Measurements from ENCODE around the gene MTA3. TPM values are rescaled to one million over a fixed set of nuclear protein-coding genes. Genes with fewer than 3 reads are reported as not detected.
"Not testable (repeated sequence)": the region's sequence is repeated elsewhere in the genome, so short reads cannot be mapped to it uniquely, and the experiment has no call there.

The MTA3 gene
- polyA plus RNA-seq, 1 donor from 2014 or later = 11.2 TPM

DNA sequence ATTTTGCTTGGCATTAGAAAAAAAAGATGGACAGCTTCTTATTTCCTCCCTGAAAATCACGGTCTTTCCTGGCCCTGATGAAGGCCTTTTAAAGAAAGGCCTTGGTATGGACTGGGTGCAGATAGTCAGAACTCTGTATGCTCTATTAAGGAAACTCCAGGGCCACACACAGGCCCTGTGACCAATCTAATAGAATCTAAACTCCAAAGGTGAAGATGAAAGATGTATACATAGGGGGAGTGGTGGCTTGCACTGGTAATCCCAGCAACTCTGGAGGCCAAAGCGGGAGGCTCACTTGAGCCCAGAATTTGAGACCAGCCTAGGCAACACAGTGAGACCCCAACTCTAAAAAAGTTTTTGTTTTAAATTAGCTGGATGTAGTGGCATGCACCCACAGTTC, 158.2 kb downstream of the MTA3 start:
- no peaks in the 10 kb centered on the region for H3K79me2 ChIP-seq (replicated peaks; ENCODE audit: insufficient read depth, low read length)
- H3K27ac ChIP-seq (ENCODE audit: low read length) = no peak overlapping the region
- no peaks in the 10 kb centered on the region for H3F3A ChIP-seq (ENCODE audit: insufficient read depth, low read length, poor library complexity, severe bottlenecking)
- no peak overlapping the region for H3K9ac ChIP-seq (ENCODE audit: low read length)
- no peak overlapping the region for H3K4me3 ChIP-seq (ENCODE audit: low read length)
- no peaks in the 10 kb centered on the region for H3K9me3 ChIP-seq (ENCODE audit: low read length)
- H3K4me2 ChIP-seq (ENCODE audit: low read length) = no peak overlapping the region
- TF ChIP-seq, protein P1, sequence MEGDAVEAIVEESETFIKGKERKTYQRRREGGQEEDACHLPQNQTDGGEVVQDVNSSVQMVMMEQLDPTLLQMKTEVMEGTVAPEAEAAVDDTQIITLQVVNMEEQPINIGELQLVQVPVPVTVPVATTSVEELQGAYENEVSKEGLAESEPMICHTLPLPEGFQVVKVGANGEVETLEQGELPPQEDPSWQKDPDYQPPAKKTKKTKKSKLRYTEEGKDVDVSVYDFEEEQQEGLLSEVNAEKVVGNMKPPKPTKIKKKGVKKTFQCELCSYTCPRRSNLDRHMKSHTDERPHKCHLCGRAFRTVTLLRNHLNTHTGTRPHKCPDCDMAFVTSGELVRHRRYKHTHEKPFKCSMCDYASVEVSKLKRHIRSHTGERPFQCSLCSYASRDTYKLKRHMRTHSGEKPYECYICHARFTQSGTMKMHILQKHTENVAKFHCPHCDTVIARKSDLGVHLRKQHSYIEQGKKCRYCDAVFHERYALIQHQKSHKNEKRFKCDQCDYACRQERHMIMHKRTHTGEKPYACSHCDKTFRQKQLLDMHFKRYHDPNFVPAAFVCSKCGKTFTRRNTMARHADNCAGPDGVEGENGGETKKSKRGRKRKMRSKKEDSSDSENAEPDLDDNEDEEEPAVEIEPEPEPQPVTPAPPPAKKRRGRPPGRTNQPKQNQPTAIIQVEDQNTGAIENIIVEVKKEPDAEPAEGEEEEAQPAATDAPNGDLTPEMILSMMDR (IDR thresholded peaks at IDR 0.05; ENCODE audit: poor library complexity, severe bottlenecking) = no peak
- no peak for TF ChIP-seq POLR2AphosphoS5 (IDR thresholded peaks at IDR 0.05)
- TF ChIP-seq EP300 (conservative IDR thresholded peaks at IDR 0.05; ENCODE audit: poor library complexity, severe bottlenecking) = no peak
- TF ChIP-seq EZH2 (IDR thresholded peaks at IDR 0.05; ENCODE audit: borderline replicate concordance, insufficient read depth, low read length, poor library complexity, severe bottlenecking) = no peak
- TF ChIP-seq SMC3 (conservative IDR thresholded peaks at IDR 0.05; ENCODE audit: poor library complexity) = no peak
- no peak for TF ChIP-seq MXI1 (conservative IDR thresholded peaks at IDR 0.05; ENCODE audit: poor library complexity, severe bottlenecking)
- TF ChIP-seq, protein P2, sequence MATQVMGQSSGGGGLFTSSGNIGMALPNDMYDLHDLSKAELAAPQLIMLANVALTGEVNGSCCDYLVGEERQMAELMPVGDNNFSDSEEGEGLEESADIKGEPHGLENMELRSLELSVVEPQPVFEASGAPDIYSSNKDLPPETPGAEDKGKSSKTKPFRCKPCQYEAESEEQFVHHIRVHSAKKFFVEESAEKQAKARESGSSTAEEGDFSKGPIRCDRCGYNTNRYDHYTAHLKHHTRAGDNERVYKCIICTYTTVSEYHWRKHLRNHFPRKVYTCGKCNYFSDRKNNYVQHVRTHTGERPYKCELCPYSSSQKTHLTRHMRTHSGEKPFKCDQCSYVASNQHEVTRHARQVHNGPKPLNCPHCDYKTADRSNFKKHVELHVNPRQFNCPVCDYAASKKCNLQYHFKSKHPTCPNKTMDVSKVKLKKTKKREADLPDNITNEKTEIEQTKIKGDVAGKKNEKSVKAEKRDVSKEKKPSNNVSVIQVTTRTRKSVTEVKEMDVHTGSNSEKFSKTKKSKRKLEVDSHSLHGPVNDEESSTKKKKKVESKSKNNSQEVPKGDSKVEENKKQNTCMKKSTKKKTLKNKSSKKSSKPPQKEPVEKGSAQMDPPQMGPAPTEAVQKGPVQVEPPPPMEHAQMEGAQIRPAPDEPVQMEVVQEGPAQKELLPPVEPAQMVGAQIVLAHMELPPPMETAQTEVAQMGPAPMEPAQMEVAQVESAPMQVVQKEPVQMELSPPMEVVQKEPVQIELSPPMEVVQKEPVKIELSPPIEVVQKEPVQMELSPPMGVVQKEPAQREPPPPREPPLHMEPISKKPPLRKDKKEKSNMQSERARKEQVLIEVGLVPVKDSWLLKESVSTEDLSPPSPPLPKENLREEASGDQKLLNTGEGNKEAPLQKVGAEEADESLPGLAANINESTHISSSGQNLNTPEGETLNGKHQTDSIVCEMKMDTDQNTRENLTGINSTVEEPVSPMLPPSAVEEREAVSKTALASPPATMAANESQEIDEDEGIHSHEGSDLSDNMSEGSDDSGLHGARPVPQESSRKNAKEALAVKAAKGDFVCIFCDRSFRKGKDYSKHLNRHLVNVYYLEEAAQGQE (IDR thresholded peaks at IDR 0.05; ENCODE audit: borderline replicate concordance) = no peak
- TF ChIP-seq RAD21 (conservative IDR thresholded peaks at IDR 0.05) = no peak
- no peaks in the 10 kb centered on the region for H3K27me3 ChIP-seq (ENCODE audit: insufficient read depth, low read depth, low read length)
- no peaks in the 10 kb centered on the region for H3K36me3 ChIP-seq (ENCODE audit: insufficient read depth, low read length)
- H2AFZ ChIP-seq (ENCODE audit: low read depth, low read length) = no peak overlapping the region
- H4K20me1 ChIP-seq (ENCODE audit: insufficient read depth) = no peaks in the 10 kb centered on the region
- no peaks in the 10 kb centered on the region for H3K9me2 ChIP-seq (ENCODE audit: insufficient read depth, low read length)

DNA sequence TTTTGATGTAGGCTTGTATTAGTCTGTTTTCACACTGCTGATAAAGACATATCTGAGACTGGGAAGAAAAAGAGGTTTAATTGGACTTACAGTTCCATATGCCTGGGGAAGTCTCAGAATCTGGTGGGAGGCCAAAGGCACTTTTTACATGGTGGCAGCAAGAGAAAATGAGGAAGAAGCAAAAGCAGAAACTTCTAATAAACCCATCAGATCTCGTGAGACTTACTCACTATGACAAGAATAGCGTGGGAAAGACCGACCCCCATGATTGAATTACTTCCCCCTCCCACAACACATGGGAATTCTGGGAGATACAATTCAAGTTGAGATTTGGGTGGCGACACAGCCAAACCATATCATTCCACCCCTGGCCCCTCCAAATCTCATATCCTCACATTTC, 162.9 kb downstream of the MTA3 start:
- not testable (repeated sequence) for H3F3A ChIP-seq (ENCODE audit: insufficient read depth, low read length, poor library complexity, severe bottlenecking); H4K20me1 ChIP-seq (ENCODE audit: insufficient read depth); H3K9ac ChIP-seq (ENCODE audit: low read length); H3K36me3 ChIP-seq (ENCODE audit: insufficient read depth, low read length); H3K27me3 ChIP-seq (ENCODE audit: insufficient read depth, low read depth, low read length); H3K9me2 ChIP-seq (ENCODE audit: insufficient read depth, low read length); H3K9me3 ChIP-seq (ENCODE audit: low read length); H3K27ac ChIP-seq (ENCODE audit: low read length); H2AFZ ChIP-seq (ENCODE audit: low read depth, low read length); H3K4me2 ChIP-seq (ENCODE audit: low read length); H3K4me3 ChIP-seq (ENCODE audit: low read length); H3K79me2 ChIP-seq (replicated peaks; ENCODE audit: insufficient read depth, low read length)

DNA sequence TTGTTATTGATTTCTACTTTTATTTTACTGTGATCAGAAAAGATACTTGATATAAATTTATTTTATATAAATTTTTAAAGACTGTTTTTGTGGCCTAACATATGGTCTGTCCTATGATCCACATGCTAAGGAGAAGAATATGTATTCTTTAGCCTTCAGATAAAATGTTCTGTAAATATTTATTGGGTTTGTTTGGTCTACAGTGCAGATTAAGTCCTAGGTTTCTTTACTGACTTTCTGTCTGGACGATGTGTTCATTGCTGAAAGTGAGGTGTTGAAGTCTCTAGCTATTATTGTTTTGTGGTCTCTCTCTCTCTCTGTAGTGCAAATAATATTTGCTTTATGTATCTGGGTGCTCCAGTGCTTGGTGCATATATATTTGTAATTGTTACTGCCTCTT, 165.4 kb downstream of the MTA3 start:
- TF ChIP-seq RAD21 (conservative IDR thresholded peaks at IDR 0.05) (no peak), MXI1 (conservative IDR thresholded peaks at IDR 0.05; ENCODE audit: poor library complexity, severe bottlenecking) (no peak), EP300 (conservative IDR thresholded peaks at IDR 0.05; ENCODE audit: poor library complexity, severe bottlenecking) (no peak), POLR2AphosphoS5 (IDR thresholded peaks at IDR 0.05) (no peak), EZH2 (IDR thresholded peaks at IDR 0.05; ENCODE audit: borderline replicate concordance, insufficient read depth, low read length, poor library complexity, severe bottlenecking) (no peak), SMC3 (conservative IDR thresholded peaks at IDR 0.05; ENCODE audit: poor library complexity) (no peak), TAF1 (IDR thresholded peaks at IDR 0.05; ENCODE audit: low read depth) (no peak)
- TF ChIP-seq, protein P1 (IDR thresholded peaks at IDR 0.05; ENCODE audit: poor library complexity, severe bottlenecking) = no peak
- TF ChIP-seq, protein P2 (IDR thresholded peaks at IDR 0.05; ENCODE audit: borderline replicate concordance) = no peak
- Histone ChIP-seq H4K20me1 (ENCODE audit: insufficient read depth) (no peaks in the 10 kb centered on the region), H3K9me2 (ENCODE audit: insufficient read depth, low read length) (no peaks in the 10 kb centered on the region), H3K27ac (ENCODE audit: low read length) (no peak overlapping the region), H3F3A (ENCODE audit: insufficient read depth, low read length, poor library complexity, severe bottlenecking) (no peaks in the 10 kb centered on the region), H3K9me3 (ENCODE audit: low read length) (no peaks in the 10 kb centered on the region), H3K79me2 (replicated peaks; ENCODE audit: insufficient read depth, low read length) (no peaks in the 10 kb centered on the region), H2AFZ (ENCODE audit: low read depth, low read length) (no peak overlapping the region), H3K4me2 (ENCODE audit: low read length) (no peak overlapping the region), H3K27me3 (ENCODE audit: insufficient read depth, low read depth, low read length) (no peaks in the 10 kb centered on the region), H3K4me3 (ENCODE audit: low read length) (no peak overlapping the region), H3K9ac (ENCODE audit: low read length) (no peak overlapping the region), H3K36me3 (ENCODE audit: insufficient read depth, low read length) (no peaks in the 10 kb centered on the region)

Data from neural cell (in vitro differentiated cells).